Stimulated activated CD4-positive, alpha-beta T cell treated with anti-CD3 and anti-CD28 coated beads, Interleukin-12 subunit alpha, Interleukin-12 subunit beta, amount 100 ng/mL, for 24 hours (primary cell): ENCODE results near the gene TLX2.
A peak's percentile ranks its signal among the peaks of the same experiment; 100 is the strongest.

Source experiments
- DNase-seq, 2 experiments: peaks; one replicate each; pipeline ENCODE4 v3.0.0-alpha.2; 2020; ENCODE audit warnings: low read depth in 2 of 2

The TLX2 gene

GRCh38 chr2:74511104-74511989 lies 2.9 kb upstream of the TLX2 start:
- no peak for DNase-seq

- DNase-seq: no peak
Measured at GRCh38 chr2:74512744-74513604, 1.3 kb upstream of the TLX2 start.

GRCh38 chr2:74513605-74514367 lies 464 bp upstream of the TLX2 start:
- DNase-seq: no peak

GRCh38 chr2:74515271-74515980 lies 1.2 kb downstream of the TLX2 start:
- DNase-seq: no peak

- DNase-seq: peak; percentile 54 to 67
Measured at GRCh38 chr2:74515981-74516633, 1.9 kb downstream of the TLX2 start.

GRCh38 chr2:74516650-74517049 lies 2.4 kb downstream of the TLX2 start:
- no peak for DNase-seq

GRCh38 chr2:74522516-74522915 lies 8.3 kb downstream of the TLX2 start:
- no peak for DNase-seq

GRCh38 chr2:74524005-74524404 lies 9.8 kb downstream of the TLX2 start:
- no peak for DNase-seq

GRCh38 chr2:74524955-74525716 lies 10.9 kb downstream of the TLX2 start:
- DNase-seq: no peak

- no peak for DNase-seq
Measured at GRCh38 chr2:74525717-74526648, 11.7 kb downstream of the TLX2 start, which contains the start of gene DQX1. DQX1 (minus strand) TSS chr2:74526231; CDS start chr2:74525729, 502 bp downstream.

- no peak for DNase-seq
Measured at GRCh38 chr2:74526649-74527230, 12.5 kb downstream of the TLX2 start.

GRCh38 chr2:74527741-74528140 lies 13.5 kb downstream of the TLX2 start:
- DNase-seq: no peak

GRCh38 chr2:74528600-74529356 lies 14.5 kb downstream of the TLX2 start:
- DNase-seq: no peak

- DNase-seq: peak; percentile 88 to 94
Measured at GRCh38 chr2:74529357-74530238, 15.3 kb downstream of the TLX2 start, which contains the start of the genes AUP1 and HTRA2. AUP1 (minus strand) TSS chr2:74529706; CDS start chr2:74529629, 77 bp downstream. HTRA2 (plus strand) TSS chr2:74529933; CDS start chr2:74530007, 74 bp downstream.

- DNase-seq: no peak
Measured at GRCh38 chr2:74530239-74531187, 16.3 kb downstream of the TLX2 start.
